Mucosa of stomach (tissue), 1 donor: ENCODE data around the gene GFOD1.
"Not testable (repeated sequence)": the region's sequence is repeated elsewhere in the genome, so short reads cannot be mapped to it uniquely, and the experiment has no call there.

Source experiments
- H3K27me3 ChIP-seq: one replicate; pipeline ENCODE4 v1.7.0; 2013; ENCODE audit warnings: mild to moderate bottlenecking, low read length; ENCODE audit not compliant: control insufficient read depth, insufficient read depth
- H3K36me3 ChIP-seq: one replicate; pipeline ENCODE4 v1.7.0; 2013; ENCODE audit warnings: low read length; ENCODE audit not compliant: control insufficient read depth, insufficient read depth
- H3K4me1 ChIP-seq: one replicate; pipeline ENCODE4 v1.7.0; 2013; ENCODE audit warnings: mild to moderate bottlenecking, low read length; ENCODE audit not compliant: control insufficient read depth, insufficient read depth
- H3K4me3 ChIP-seq: one replicate; pipeline ENCODE4 v1.7.0; 2013; ENCODE audit warnings: low read length
- H3K9ac ChIP-seq: one replicate; pipeline ENCODE4 v1.7.0; 2013; ENCODE audit warnings: mild to moderate bottlenecking, low read length, moderate library complexity
- H3K9me3 ChIP-seq: one replicate; pipeline ENCODE4 v1.7.0; 2013; ENCODE audit warnings: mild to moderate bottlenecking, low read length, moderate library complexity; ENCODE audit not compliant: control insufficient read depth
- donor health status: Pancreatic carcinoma.

The GFOD1 gene

DNA sequence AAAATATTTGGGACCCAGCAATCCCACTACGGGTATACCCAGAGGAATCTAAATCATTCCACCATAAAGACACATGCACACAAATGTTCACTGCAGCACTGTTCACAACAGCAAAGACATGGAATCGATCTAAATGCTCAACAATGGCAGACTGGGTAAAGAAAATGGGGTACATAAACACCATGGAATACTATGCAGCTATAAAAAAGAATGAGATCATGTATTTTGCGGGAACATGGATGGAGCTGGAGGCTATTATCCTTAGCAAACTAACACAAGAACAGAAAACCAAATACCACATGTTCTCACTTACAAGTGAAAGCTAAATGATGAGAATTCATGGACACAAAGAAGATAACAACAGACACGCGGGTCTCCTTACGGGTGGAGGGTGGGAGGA is 43.4 kb downstream of the GFOD1 start:
- H3K9me3 ChIP-seq, H3K9ac ChIP-seq, H3K4me3 ChIP-seq, H3K4me1 ChIP-seq, H3K27me3 ChIP-seq, H3K36me3 ChIP-seq: not testable (repeated sequence)

DNA sequence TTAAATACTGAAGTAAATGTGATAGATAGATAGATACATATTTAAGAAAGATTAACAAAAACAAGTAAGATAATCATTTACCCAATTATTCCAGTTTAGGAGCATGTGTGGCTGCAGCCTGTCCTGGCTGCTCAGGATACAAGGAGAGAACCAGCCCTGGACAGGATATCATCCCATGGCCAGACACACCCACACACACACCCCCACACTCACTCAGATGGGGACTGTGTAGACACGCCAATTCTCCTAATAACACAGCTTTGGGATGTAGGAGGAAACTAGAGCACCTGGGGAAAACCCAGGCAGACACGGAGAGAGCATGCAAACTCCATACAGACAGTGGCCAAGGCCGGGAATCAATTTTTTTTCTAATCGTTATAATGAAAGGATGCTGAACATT is 45.6 kb downstream of the GFOD1 start:
- Histone ChIP-seq H3K9me3 (no peaks in the 10 kb centered on the region), H3K36me3 (no peaks in the 10 kb centered on the region), H3K27me3 (no peaks in the 10 kb centered on the region), H3K4me3 (no peak overlapping the region), H3K9ac (no peak overlapping the region), H3K4me1 (no peaks in the 10 kb centered on the region)

DNA sequence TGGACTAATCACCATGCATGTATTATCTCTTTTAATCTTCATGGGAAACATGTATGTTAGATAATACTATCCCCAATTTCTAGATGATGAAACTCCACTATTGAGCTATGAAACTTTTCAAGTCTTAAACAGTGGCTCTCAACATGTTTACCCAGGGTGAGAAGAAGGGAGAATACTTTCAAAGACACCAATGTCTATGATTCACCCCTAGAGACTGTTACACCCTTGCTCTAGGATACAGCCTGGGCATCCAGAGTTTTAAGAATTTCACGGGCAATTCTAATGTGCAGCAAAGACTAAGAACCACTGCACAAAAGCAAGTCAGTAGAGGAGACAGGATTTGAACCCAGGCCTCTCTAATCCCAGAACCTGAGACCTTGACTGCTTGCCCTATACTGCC is 47.8 kb downstream of the GFOD1 start:
- no peaks in the 10 kb centered on the region for H3K36me3 ChIP-seq
- no peaks in the 10 kb centered on the region for H3K27me3 ChIP-seq
- no peaks in the 10 kb centered on the region for H3K4me1 ChIP-seq
- H3K9me3 ChIP-seq, result no peaks in the 10 kb centered on the region
- H3K4me3 ChIP-seq, result no peak overlapping the region
- H3K9ac ChIP-seq, result no peak overlapping the region

DNA sequence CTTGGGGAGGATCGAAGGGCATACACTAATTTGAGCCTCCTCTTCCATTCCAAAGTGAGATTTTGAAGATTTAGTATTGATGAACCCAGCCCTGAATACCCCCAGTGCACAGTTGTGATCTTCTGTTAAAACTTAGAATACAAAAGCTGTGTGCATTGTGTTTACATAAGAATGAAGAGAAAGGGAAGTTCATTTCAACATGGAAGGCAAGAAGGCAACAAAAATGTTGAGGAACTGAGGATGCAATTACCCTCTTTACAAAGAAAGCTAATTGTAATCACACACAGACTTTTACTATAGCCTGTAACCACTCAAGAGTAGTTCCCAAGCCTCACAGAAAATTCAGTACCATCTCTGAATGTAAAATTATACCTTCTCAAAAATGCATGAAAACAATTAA is 49.3 kb downstream of the GFOD1 start:
- no peak overlapping the region for H3K9ac ChIP-seq

DNA sequence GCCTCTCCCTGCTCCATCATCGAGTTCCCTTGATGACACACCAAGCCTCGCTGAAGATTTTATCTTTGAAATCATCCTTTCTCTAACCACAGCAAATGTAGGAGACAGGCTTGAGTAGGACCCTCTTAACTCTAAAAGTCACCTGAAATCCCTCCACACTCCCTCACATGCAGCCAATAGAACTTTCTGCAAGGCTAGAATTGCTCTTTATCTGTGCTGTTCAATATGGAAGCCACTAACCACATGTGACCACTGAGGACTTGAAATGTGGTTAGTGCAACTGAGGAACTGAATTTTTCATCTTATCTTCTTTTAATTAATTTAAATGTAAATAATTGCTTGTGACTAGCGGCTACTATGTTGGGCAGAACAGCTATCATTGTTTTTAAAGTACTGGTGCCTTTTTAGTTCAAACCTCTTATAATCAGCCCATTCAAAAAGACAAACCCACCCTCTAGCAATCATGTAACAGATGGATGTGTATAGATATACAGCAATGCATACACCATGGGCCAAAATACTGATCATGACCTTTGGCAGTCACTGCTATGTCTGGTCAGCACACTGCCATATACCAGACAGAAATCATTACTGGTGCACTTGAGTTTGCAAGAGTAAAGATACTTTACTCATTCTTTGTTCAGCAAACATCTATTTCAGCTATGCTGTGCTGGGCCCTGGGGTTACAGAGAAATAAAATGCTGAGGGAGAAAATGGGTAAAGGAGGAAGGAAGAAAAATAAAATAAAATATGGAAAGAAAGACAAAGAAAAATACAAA is 50.0 kb downstream of the GFOD1 start:
- Histone ChIP-seq H3K4me1 (no peaks in the 10 kb centered on the region), H3K9ac (no peak overlapping the region), H3K9me3 (no peaks in the 10 kb centered on the region), H3K36me3 (no peaks in the 10 kb centered on the region), H3K4me3 (no peak overlapping the region), H3K27me3 (no peaks in the 10 kb centered on the region)

More for the DNA sequence above, 49.3 kb downstream of the GFOD1 start:
- no peak overlapping the region for H3K4me3 ChIP-seq
- H3K36me3 ChIP-seq, result no peaks in the 10 kb centered on the region
- no peaks in the 10 kb centered on the region for H3K27me3 ChIP-seq
- H3K4me1 ChIP-seq, result no peaks in the 10 kb centered on the region
- H3K9me3 ChIP-seq, result no peaks in the 10 kb centered on the region

DNA sequence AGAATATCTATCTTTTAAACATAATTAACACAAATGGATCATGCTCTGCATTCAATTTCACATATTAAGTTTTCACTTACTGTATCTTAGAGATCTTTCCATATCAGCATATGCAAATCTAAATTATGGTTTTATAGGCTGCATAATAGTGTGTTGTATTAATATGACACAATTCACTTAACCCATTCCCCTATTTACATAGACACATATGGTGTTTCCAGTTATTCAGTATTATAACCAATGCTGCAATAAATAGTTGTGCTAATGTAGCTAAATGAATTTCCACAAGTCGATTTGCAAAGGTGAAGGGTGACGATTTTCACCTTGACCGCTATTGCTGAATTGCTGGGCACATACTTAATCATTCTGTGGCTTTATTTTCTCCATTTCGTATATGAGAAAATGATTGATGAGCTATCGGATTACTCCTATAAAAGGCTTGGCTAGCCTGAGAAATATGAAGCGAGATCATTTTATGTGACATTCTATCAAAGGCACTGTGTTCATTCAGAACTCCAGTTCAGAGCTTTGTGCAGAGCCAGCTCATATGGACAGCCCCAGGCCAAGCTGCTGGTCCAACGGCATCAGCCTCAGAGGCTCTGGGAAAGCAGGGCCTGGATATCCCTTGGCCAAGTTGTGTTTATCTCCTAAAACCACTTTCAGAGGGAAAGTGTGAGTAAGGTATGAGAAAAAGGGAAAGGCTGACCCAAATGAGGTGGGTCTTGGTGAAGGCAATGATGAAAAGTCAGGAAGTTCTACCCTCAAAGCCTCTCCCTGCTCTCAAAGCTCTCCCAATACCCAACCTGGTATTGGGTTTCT is 50.8 kb downstream of the GFOD1 start:
- Histone ChIP-seq H3K4me1 (no peaks in the 10 kb centered on the region), H3K4me3 (no peak overlapping the region), H3K27me3 (no peaks in the 10 kb centered on the region), H3K36me3 (no peaks in the 10 kb centered on the region), H3K9ac (no peak overlapping the region), H3K9me3 (no peaks in the 10 kb centered on the region)

DNA sequence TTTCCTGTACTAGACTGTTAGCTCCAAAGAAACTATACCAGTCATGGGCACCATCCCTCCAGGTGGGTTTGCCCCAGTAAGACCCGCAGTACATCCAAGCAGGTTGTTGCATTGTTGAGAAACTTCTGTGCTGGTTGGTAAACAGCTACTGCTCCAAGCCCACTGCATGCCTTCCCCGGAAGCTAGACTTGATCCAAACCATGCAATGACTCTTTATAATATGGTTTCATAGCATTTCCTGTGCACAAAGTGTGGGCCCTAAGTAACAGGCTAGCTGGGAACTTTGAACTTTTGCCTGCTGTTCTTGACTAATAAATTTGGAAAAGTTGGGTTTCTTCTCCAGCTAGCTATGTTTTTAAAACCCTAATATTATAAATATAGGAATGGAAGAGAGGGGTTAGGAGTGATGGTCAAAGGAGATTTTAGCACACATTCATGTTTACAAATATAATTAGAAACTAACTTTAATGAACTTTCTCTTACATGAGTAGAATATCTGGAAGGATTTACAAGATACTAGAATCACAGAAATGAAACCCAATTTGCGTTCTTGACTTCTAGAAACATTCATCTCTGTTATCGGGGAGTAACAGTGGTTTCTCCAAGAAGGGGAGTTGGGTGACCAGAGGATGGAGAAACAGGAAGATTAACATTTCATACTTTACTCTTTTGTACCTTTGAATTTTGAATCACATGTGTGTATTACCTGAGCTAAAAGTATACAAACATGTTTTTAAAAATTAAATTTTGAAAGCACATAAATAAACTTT is 51.7 kb downstream of the GFOD1 start:
- Histone ChIP-seq H3K27me3 (no peaks in the 10 kb centered on the region), H3K9ac (no peak overlapping the region), H3K4me3 (no peak overlapping the region), H3K4me1 (no peaks in the 10 kb centered on the region), H3K9me3 (no peaks in the 10 kb centered on the region), H3K36me3 (no peaks in the 10 kb centered on the region)

DNA sequence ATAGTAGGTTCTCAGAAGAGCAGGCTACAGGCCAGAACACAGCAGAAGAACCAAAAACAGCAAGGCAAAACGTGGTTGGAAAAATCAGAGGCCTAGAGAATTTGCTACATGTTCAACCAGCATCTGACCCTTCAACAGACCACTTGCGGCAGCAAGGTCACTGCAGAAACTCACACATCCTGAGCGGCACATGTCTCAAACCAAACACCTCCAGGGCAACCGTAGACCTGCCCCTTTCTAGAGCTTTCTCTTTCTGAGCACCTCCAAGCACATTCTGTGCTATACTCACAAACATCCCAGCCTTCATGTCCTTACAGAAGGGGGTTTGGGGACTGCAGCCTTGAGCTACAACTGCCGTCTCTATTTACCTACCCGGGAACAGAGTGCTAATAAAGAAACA is 52.6 kb downstream of the GFOD1 start:
- Histone ChIP-seq H3K27me3 (no peaks in the 10 kb centered on the region), H3K9me3 (no peaks in the 10 kb centered on the region), H3K4me1 (no peaks in the 10 kb centered on the region), H3K36me3 (no peaks in the 10 kb centered on the region), H3K9ac (no peak overlapping the region), H3K4me3 (no peak overlapping the region)

DNA sequence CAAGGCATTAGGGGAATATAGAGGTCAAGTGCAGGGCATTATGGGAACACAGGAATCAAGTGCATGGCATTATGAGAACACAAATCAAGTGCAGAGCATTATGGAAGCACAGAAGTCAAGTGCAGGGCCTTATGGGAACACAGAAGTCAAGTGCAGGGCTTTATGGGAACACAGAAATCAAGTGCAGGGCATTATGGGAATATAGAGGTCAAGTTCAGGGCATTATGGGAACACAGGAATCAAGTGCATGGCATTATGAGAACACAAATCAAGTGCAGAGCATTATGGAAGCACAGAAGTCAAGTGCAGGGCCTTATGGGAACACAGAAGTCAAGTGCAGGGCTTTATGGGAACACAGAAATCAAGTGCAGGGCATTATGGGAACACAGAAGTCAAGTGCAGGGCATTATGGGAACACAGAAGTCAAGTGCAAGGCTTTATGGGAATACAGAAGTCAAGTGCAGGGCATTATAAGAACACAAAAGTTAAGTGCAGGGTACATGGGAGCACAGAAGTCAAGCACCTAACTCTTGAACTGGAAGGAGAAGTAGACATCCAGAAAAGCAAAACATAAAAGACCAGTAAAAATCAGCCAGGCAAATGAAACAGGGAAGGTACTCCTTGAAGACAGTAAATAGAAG is 53.1 kb downstream of the GFOD1 start:
- not testable (repeated sequence) for H3K9ac ChIP-seq, H3K27me3 ChIP-seq, H3K4me1 ChIP-seq, H3K36me3 ChIP-seq, H3K9me3 ChIP-seq, H3K4me3 ChIP-seq

DNA sequence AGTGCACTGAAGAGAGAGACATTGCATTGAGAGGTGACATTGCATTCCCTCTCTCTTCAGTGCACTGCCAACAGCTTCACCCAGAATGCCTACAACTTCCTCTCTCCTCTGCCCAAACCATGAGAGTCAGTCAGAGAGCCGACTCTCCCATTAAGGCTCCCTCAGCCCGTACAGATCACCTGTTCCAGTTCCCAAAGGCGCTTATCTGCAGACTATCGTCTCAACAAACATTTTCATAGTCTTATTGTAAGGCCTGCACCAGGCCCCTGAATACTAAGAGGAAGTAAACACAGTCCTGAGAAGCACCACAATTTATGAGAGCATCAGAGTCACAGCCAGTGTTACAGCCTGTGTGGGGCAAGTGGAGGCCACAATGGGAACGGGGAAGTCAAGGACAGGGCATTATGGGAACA is 53.7 kb downstream of the GFOD1 start:
- Histone ChIP-seq H3K9ac (no peak overlapping the region), H3K9me3 (no peaks in the 10 kb centered on the region), H3K27me3 (no peaks in the 10 kb centered on the region), H3K4me3 (no peak overlapping the region), H3K4me1 (no peaks in the 10 kb centered on the region), H3K36me3 (no peaks in the 10 kb centered on the region)

DNA sequence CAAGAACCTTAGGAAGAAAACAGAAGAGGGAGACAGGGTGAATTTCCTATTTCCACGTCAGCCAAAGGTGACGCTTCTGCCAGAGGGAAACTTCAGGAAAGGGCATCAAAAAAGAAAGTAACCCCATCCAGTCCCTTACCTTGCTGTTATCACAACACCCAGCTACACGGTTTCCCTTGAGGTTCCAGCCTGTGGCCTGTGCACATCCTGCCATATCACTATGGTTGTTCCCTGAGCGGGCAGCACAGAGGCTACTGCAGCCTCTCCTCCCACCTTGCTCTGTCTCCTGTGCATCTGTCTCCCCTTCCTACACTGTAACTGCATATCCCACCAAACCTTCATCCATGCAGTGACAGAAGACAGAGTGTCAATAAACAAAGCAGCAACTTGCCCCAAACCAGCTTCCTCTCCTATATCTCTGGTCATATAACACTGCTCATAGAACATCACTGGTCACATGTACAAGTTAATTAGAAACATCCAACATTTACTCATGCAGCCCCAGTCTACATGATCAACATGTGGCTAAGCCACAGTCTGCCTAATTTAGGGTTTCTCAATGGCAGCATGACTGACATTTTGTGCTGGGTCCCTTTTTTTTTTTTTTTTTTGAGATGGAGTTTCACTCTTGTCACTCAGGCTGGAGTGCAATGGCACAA is 54.7 kb downstream of the GFOD1 start:
- Histone ChIP-seq H3K27me3 (no peaks in the 10 kb centered on the region), H3K9ac (no peak overlapping the region), H3K36me3 (no peaks in the 10 kb centered on the region), H3K4me1 (no peaks in the 10 kb centered on the region), H3K4me3 (no peak overlapping the region), H3K9me3 (no peaks in the 10 kb centered on the region)
